Suprapubic skin (tissue), 3 donors: ENCODE results near the gene PRKAG2.

Experiments
- POLR2A ChIP-seq, 2 donors: fragments of 450-650 bp; IDR thresholded peaks; one replicate each; pipeline ENCODE4 v1.6.1; 2017; ENCODE audit warnings: antibody characterized with exemption in 2 of 2, mild to moderate bottlenecking in 2 of 2, moderate library complexity in 2 of 2
- TF ChIP-seq, protein P1 (sequence below), 2 donors: fragments of 200-600 bp in 1 of 2; fragments of 450-650 bp in 1 of 2; sonication (generic) in 1 of 2; IDR thresholded peaks; one replicate each; pipeline ENCODE4 v1.5.1; 2016 to 2019; ENCODE audit warnings: antibody characterized with exemption in 2 of 2, mild to moderate bottlenecking in 1 of 2, moderate library complexity in 1 of 2

DNA sequence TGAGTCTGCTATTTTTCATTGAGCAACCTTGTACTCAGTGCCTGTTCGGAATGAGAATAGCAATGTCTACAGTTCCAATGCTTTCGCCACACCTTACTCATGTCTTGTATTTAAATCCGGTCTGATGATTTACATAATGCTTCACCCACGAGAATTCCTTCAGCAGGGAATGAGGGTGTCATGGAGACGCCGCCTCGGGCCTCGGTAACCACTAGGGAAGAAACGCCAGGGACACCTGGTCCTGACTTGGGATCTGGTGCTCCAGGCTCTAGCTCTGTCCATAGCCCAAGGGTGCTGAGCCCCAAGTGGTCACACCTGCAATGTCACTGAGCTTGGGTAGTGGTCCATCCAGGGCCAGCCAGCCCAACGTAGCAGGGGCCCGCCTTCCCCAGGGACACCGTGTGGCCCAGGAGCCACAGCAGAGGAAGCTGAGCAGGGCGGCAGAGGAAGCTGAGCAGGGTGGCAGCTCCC is 37.4 kb downstream of the PRKAG2 start:
- TF ChIP-seq, protein P1, sequence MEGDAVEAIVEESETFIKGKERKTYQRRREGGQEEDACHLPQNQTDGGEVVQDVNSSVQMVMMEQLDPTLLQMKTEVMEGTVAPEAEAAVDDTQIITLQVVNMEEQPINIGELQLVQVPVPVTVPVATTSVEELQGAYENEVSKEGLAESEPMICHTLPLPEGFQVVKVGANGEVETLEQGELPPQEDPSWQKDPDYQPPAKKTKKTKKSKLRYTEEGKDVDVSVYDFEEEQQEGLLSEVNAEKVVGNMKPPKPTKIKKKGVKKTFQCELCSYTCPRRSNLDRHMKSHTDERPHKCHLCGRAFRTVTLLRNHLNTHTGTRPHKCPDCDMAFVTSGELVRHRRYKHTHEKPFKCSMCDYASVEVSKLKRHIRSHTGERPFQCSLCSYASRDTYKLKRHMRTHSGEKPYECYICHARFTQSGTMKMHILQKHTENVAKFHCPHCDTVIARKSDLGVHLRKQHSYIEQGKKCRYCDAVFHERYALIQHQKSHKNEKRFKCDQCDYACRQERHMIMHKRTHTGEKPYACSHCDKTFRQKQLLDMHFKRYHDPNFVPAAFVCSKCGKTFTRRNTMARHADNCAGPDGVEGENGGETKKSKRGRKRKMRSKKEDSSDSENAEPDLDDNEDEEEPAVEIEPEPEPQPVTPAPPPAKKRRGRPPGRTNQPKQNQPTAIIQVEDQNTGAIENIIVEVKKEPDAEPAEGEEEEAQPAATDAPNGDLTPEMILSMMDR (IDR thresholded peaks at IDR 0.05), result no peak
- no peak for TF ChIP-seq POLR2A (IDR thresholded peaks at IDR 0.05)
